ENCODE measurements around the gene CAMK4.
"Not testable (repeated sequence)": the region's sequence is repeated elsewhere in the genome, so short reads cannot be mapped to it uniquely, and the experiment has no call there.

The CAMK4 gene

DNA sequence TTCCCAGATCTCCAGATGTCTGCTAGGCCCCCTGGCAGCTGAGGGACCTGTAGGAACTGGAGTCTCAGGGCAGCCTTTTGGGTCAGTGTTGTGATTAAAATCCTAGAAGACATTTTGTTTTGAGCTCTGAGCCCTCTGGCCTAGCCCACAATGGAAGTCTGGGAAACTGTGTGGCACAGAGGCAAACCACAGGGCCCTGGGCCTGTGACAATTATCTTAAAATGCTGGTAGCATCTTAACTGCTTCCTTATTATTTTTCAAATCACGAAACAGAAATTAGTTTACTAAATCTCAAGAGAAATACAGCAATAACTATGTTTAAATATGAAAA lies 162.6 kb downstream of the CAMK4 start:
- no peak for DNase-seq

DNA sequence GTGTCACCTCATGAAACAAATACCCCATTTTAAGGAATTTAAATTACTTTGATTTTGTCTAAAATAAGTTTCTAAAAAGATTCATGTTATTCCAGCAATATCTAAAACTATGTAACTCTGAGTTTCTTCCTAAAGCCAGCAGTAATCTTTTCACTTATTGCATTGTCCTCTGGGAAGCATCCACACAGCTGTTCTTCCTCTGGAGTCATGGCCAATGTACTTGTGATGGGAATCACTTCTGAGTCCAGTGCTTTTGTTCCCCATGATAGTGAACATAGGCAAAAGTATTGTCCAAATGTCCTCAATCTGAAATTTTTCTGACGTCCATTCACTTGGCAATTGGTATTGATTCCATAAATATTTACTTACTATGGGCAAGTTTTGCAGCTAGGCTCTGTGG lies 163.2 kb downstream of the CAMK4 start:
- DNase-seq = no peak

DNA sequence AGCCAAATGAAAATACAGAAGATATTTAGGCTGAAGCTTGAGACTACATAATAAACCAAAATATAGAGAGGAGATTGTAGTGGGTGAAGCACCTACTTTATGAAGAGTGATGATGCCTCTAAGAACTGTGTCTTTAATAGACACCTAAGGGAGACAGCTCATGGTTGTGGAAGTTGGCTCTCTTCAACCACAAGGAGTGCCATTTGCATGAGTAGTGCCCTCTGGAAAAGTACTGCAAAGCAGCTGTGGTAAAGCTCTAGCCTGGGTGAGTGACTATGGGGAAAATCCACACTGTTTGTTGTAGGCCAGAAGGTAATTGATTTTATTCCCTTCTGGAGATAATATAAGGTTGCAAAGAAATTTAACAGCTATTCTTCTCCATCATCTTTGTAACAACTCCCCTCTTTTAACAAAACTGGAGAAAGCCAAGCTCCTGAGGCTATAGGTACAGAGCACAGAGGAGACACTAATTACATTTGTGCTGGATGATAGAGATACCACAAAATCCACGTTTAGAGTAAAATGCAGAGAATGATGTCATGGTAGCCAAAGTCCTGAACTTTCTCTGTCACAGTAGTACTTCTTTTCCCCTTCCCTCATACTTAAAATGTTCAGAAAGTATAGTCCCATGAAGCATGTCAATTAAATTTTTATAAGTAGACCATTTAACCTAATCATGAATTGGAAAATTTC lies 165.4 kb downstream of the CAMK4 start:
- DNase-seq = no peak

DNA sequence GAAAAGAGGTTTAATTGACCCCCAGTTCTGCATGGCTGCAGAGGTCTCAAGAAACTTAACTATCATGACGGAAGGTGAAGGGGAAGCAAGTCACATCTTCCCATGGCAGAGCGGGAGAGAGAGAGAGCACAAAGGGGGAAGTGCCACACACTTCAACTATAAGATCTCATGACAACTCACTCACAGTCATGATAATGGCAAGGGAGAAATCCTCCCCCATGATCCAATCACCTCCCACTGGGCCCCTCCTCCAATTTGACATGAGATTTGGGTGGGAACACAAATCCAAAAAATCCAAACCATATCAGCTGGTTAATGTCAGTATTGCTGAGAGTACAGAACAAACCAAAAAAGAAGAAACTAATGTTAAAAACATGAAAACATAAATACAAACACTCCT lies 168.0 kb downstream of the CAMK4 start:
- DNase-seq = no peak

DNA sequence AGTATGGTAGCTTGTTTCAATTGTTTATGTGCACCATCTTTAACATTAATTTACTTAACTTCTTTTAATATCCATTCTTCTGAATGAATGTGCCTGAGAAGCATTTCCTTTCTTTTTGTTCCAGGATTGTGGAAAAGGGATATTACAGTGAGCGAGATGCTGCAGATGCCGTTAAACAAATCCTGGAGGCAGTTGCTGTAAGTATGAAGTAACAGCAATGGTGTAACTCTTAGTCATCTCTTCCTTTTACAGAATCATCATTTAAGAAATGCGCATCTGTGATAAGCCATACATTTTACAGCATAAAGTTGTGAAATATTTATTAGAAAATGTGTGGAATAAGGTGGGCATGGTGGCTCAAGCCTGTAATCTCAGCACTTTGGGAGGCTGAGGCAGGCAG lies 170.4 kb downstream of the CAMK4 start:
- DNase-seq = no peak

DNA sequence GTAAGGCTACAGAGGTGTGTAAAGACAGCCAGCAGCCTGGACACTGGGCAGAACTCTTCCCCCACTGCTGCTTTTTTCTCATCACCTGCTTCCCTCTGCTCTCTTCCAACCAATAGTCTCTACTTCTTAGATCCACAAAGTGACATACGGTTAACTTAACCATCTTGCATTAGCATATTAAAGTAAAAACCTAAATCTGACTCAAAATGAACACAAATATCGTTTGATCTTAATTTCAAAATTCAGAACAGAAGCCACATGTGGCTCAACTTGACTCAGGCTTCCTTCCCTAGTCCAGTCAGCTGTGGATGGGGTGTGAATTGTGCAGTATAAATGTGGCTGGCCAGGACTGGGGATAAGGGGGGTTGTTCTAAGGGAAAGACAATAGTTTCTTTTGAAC lies 173.8 kb downstream of the CAMK4 start:
- DNase-seq = no peak

DNA sequence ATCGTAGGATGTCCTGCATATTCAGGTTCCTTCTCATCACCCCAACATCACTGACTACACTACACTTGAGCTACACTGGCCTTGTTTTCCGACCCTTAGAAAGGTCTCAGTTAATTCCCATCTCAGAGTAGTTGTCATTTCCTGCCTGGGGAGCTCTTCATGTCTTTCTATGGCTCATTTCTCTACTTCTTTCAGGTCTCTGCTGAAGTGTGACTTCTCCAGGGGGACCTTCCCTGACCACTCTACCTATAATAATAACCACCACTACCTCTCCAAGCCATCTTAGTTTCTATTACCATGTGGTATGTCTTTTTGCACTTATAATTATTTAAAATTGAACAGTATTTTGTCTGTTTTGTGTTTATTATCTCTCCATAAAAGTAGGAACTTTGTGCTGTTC lies 174.9 kb downstream of the CAMK4 start:
- no peak for DNase-seq

DNA sequence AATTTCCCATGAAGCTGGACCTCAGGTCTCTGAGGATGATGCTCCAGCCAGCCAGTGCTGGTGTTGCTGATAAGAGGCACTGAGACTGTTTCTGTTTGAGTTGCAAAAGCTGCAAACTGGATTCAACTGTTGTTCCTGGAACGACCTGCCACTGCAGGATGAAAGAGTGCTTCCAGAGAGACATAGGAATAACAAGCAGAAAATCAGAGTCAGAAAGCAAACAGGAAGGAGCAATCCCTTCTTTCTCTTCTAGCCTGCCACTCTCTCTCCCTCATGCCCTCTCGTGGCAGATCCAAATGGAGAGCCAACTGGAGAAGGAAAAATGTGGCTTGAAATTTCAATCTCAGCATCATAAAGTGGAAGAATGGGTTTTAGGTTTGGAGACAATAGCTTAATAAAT lies 177.7 kb downstream of the CAMK4 start:
- DNase-seq = no peak

DNA sequence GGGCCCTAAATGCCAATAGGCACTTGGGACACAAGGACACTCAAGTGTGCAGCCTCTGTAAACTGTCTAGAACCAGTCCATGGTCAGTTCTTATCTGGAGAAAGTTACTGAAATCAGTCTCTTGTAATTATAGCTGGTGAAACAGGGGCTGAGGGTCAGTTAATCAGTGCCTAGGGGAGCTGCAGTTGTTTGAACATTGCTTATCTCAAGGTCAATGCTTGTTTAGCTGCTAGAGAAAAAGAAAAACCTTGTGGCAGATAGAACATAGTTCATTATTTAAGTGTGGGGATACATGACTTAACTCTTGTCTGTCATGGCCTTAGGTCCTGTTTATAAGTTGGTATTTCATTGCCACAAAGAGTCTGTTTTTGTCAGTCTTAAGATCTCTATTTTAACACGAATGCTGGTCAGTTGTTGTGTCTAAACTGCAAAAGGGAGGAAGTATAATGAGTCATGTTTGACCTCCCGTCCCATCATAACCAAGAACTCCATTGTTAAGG lies 180.1 kb downstream of the CAMK4 start:
- DNase-seq = no peak

DNA sequence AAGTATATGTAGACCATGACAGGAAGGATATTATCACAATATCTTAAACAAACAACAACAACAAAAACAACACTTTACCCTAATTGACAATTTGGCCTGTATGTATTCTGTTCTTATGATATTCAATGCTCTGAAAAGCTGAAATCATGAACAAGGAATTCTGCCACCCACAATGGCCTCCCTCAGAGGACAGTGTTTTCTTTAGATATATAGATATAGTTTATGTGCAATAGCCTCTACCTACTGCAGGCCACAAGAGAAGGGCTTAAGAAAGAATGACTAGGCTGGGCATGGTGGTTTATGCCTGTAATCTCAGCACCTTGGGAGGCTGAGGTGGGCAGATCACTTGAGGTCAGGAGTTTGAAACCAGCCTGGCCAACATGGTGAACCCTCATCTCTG lies 183.4 kb downstream of the CAMK4 start:
- DNase-seq = no peak

DNA sequence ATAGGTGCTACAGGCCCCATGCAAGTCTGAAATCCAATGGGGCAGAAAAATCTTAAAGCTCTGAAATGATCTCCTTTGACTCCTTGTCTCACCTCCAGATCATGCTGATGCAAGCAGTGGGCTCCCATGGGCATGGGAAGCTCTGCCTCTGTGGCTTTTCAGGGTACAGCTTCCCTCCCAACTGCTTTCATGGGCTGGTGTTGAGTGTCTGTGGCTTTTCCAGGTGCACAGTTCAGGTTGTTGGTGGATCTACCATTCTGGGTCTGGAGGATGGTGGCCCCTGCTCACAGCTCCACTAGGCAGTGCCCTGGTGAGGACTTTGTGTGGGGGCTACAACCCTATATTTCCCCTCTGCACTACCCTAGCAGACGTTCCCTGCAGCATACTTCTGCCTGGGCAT lies 184.6 kb downstream of the CAMK4 start:
- DNase-seq = no peak

DNA sequence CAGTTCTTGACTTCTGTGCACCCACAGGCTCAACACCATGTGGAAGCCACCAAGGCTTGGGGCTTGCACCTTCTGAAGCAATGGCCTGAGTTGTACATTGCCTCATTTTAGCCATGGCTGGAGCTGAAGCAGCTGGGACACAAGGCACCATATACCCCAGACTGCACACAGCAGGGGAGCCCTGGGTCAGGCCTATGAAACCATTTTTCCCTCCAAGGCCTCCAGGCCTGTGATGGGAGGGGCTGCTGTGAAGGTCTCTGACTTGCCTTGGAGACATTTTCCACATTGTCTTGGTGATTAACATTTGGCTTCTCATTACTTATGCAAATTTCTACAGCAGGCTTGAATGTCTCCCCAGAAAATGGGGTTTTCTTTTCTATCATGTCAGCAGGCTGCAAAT lies 185.1 kb downstream of the CAMK4 start:
- DNase-seq = not testable (repeated sequence)

DNA sequence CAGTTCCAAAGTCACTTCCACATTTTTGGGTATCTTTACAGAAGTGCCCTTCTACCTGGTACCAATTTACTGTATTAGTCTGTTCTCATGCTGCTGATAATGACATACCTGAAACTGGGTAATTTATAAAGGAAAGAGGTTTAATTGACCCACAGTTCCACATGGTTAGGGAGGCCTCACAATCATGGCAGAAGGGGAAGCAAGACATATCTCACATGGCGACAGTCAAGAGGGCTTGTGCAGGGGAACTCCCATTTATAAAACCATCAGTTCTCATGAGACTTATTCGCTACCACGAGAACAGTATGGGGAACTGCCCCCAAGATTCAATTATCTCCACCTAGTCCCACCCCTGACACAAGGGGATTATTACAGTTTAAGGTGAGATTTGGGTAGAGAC lies 185.9 kb downstream of the CAMK4 start:
- DNase-seq = not testable (repeated sequence)

DNA sequence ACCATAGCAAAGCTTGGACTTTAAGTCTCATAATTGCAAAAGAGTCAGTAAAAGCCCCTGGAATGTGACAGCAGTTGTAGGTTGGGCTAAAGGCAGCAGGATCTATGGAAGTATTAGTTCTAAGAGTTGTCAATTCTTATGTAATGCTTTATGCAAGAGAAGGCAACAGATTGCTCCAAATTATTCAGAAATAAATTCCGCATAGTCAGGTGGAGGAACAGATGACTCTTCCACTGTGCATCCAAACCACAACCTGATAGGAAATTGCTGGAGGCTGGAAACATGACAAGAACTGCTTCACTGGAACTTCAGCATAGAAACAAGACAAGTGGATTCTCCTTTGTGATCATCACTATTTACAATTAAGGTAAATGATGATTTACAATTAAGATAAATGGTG lies 187.1 kb downstream of the CAMK4 start:
- DNase-seq = no peak

DNA sequence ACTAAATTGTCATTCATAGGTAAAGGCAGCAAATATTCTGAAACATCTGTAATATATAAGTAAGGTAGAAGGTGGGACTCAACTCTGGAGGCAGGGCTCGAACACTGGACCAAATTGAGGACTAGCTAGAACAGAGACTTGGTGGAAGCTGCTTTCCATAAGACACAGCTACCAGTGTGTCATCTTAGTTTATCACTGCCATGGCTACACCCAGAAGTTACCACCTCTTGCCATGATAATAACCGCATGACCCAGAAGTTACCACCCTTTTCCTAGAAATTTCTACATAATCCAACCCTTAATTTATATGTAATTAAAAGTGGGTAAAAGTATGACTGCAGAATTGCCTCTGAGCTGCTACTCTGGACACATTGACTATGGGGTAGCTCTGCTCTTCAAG lies 188.4 kb downstream of the CAMK4 start:
- no peak for DNase-seq

DNA sequence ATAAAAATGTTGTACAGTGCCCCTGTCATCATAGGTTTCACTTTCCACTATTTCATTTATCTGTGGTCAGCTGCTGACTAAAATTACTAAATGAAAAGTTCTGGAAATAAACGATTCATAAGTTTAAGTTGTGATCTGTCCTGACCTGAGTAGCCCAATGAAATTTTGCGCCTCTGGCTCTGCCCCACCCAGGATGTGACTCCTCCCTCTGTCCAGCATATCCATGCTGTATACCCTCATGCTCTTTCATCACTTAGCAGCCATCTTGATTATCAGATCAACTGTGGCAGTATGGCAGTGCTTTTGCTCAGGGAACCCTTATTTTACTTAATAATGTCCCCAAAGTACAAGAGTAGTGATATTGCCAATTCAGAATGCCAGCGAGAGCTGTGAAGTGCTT lies 190.9 kb downstream of the CAMK4 start:
- DNase-seq = no peak

DNA sequence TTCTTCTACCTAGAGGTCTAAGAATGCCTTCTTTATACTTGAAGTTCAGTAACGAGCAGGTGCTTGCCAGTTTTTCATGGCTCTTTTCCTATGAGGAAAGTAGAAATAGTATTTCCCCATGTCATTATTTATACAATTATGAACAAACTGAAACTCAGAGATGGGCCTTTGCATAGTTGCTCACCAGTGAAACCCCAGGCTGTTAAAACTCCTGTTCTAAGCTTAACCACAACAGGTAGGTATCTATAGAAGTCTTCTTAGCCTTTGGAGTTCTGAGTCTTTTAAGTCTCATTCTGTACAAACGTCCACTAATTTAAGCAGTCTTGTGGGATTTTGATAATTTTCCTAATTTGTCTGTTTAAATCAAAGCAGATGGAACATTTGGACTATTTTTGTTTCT lies 198.1 kb downstream of the CAMK4 start:
- no peak for DNase-seq

DNA sequence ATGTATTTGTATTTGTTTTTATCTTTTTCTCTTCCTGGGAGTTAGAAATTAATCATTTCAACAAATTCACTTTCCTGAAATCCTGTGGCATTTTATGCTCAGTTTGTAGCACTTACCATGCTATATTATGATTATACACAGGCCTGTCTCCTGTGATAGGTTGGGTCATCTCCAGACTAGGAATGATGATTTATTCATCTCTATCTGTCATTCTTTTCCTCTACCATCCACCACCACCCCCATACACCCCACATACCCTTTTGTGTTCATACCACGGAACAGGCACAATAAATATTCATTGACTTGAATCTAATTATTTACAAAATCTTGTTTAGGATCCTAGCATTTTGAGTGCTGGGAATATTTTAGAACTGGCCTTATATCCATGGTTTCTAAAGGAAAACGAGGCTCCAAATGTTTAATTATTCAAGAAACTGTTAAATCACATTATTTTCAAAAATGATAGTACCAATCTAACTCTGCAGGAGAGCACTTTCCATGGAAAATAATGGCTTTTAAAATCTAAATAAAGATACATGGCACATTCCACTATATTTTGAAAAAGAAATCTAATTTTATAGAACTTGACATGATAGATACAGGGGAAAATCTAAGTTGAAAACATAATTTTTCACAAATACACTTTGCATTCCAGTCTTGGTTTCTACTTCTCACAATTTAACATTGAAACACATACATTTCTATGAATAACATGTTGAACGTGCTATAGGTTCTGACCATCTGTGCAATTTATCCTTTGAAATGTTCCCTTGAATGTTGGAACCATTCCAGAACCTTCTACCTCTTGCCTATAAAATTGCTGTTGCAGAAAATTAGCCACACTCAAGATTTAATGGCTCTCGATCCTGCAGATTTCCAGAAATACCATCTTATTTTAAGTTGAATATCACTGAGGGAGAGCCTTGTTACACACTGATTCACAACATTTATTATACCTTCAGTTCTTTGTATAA lies 198.8 kb downstream of the CAMK4 start:
- no peak for DNase-seq

DNA sequence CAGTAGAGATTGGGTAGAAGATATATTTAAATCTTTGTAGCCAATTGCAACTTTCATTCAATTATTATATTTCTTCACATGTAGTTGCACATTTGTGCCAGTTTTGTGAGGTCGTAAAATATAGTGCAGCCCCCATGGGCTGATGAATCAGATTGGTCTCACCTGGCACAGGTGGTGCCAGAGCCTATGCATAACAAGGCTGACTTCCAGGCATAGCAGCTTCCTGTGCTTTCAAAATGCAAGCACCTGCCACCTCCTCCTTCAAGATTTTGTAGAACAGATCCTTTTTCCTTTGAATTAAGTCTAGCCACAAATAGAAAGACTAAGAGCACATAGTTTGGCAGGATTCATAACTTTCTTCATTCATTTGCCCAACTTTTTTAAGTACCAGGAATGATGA lies 201.0 kb downstream of the CAMK4 start:
- DNase-seq = no peak

DNA sequence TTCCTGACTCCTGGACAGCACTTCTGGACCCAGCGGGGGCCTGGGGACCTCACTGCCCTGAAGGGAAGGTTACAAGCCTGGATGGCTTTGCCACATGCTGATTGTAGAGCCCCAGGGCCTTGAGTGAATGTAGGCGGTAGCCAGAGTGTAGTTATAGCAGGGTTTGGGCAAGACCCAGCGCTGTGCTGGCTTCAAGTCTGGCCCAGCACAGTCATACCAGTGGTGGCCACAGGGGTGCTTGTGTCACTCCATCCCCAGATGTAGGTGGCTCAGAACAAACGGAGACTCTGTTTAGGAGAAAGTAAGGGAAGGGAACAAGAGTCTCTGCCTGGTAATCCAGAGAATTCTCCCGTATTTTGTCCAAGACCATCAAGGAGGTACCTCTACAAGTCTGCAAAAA lies 203.6 kb downstream of the CAMK4 start:
- no peak for DNase-seq

DNA sequence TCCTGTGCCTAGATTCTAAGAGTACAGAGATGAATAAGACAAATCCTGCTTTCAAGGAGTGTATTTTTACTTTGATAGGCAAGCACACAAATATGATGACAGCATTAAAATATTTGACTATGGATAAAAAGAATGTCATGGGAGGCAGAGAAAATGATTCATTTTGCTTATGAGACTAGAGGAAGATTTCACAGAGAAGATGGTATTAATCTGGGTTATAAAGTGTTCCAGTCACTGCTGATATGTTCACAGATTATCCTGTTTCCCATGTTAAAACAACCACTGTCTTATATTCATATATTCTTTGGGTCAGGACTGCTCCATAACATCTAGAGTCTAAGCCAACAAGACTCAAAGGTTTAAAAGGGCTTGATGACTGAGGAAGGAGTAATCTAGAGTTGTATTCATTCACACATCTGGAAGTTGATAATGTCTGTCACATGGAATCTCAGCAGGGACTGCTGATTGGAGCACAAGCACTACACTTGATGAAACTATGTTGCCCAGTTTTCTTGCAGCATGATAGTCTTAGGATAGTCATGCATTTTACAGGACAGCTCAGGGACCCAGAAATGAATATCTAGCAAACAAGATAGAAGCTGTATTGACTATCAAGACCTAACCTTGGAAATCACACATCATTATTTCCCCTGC lies 208.8 kb downstream of the CAMK4 start:
- no peak for DNase-seq

DNA sequence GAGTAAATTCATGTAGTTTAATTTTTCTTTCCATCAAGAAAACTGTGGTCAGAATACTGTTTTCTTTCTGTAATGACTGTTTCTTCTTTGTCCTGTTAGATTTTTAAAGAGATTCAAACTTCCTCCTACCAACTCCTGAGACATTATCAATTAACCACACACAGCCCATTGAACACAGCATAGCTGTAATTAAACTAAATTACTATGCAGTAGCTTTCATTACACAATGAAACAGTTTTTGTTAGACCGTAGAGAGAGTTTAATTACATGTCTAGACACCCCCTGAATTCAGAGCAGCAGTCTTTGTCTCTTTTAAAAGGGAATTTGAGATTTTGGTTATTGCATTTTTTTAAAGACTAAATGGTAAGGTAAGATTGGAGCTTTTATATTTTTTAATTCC lies 210.6 kb downstream of the CAMK4 start:
- DNase-seq = no peak

DNA sequence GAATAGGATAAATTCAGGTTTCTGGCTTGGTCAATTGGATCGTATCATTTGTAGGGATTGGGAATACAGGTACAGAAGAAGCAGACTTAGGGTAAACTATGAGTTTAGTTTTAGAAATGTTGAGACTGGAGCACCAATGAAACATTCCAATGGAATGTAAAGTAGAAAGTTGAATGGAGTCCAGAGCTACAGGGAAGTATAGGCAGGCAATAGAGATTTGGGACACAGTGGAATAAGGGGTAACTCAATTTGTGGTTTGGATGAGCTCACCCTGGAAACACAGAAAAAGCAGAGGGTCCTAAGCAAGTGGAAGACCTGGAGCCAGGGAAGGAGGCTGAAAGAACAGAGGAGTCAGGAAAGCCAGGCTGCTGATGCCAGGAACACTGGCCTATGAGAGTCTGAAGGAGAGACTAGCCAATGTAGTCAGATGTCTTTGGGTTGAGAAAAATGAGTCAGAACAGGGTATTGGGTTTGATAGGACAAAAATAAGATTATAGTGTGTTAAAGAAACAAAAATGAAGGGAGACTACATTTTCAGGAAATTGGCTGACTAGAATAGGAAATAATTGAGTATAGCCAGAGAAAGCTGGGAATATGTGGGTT lies 215.4 kb downstream of the CAMK4 start:
- no peak for DNase-seq
